ENCODE data around the gene SPATA32. TPM values are rescaled to one million over a fixed set of nuclear protein-coding genes. Genes with fewer than 3 reads are reported as not detected.

SPATA32 gene
- total RNA-seq, 2 experiments from 2014 or later, result 0.20 to 0.27 TPM

DNA sequence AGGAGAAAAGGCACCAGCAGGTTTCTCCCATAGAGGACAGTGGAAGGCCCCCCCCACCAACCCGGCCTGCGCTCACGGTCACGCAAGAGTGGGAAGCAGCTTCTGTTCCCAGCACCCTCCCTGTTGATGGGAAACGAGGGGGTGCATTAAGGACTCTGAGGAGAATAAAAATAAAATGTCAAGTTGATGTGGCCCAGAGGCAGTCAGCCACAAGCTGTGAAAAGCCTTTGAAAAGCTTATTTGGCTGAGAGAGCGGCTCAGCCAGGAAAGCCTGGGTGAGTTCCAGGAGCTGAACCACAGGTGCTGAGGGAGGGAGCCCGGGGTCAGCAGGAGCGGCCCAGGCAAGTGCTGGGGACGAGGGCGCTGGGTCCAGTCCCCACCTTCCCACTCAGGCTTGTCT is 26.9 kb upstream of the SPATA32 start:
- Histone ChIP-seq H3K27me3 (ENCODE audit: control insufficient read depth in 1 of 2, insufficient read depth in 2 of 2, low read length in 2 of 2) (no peaks in the 10 kb centered on the region), H3K4me1 (ENCODE audit: insufficient read depth, low read length) (peaks cover 18% of the 10 kb centered on the region), H3K9me3 (ENCODE audit: control insufficient read depth in 1 of 2, insufficient read depth in 1 of 2, low read length in 2 of 2) (no peaks in the 10 kb centered on the region), H3K4me3 (ENCODE audit: low read length) (no peak overlapping the region), H3K36me3 (ENCODE audit: insufficient read depth, low read length) (peaks cover 69% of the 10 kb centered on the region), H3K27ac (ENCODE audit: low read depth in 1 of 2, low read length in 2 of 2) (no peak overlapping the region)
- H3K4me3 Mint-ChIP-seq, result no peak overlapping the region
- ChIA-PET POLR2A (interaction anchor here (0.9 kb wide), 1 partner anchor 40 kb away, joined by 3 read pairs; no protein-coding TSS in a partner anchor), CTCF (interaction anchor here (3.2 kb wide), 1 partner anchor 11 kb away, joined by 10 read pairs; no protein-coding TSS in a partner anchor)
- DNase-seq (no peak), ATAC-seq (ENCODE audit: poor library complexity) (no peak)
- TF ChIP-seq, protein P1, sequence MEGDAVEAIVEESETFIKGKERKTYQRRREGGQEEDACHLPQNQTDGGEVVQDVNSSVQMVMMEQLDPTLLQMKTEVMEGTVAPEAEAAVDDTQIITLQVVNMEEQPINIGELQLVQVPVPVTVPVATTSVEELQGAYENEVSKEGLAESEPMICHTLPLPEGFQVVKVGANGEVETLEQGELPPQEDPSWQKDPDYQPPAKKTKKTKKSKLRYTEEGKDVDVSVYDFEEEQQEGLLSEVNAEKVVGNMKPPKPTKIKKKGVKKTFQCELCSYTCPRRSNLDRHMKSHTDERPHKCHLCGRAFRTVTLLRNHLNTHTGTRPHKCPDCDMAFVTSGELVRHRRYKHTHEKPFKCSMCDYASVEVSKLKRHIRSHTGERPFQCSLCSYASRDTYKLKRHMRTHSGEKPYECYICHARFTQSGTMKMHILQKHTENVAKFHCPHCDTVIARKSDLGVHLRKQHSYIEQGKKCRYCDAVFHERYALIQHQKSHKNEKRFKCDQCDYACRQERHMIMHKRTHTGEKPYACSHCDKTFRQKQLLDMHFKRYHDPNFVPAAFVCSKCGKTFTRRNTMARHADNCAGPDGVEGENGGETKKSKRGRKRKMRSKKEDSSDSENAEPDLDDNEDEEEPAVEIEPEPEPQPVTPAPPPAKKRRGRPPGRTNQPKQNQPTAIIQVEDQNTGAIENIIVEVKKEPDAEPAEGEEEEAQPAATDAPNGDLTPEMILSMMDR (IDR thresholded peaks at IDR 0.05), result no peak
- H3K36me3 Mint-ChIP-seq (ENCODE audit: low read depth), result peaks cover 76% of the 10 kb centered on the region
- no peaks in the 10 kb centered on the region for H3K27me3 Mint-ChIP-seq
- H3K9me3 Mint-ChIP-seq, result no peaks in the 10 kb centered on the region
- intact Hi-C loops (cut with DNase I, micrococcal nuclease), result no loop called here
- H3K27ac Mint-ChIP-seq, result no peak overlapping the region
- peaks cover 21% of the 10 kb centered on the region for H3K4me1 Mint-ChIP-seq (ENCODE audit: low read depth)

DNA sequence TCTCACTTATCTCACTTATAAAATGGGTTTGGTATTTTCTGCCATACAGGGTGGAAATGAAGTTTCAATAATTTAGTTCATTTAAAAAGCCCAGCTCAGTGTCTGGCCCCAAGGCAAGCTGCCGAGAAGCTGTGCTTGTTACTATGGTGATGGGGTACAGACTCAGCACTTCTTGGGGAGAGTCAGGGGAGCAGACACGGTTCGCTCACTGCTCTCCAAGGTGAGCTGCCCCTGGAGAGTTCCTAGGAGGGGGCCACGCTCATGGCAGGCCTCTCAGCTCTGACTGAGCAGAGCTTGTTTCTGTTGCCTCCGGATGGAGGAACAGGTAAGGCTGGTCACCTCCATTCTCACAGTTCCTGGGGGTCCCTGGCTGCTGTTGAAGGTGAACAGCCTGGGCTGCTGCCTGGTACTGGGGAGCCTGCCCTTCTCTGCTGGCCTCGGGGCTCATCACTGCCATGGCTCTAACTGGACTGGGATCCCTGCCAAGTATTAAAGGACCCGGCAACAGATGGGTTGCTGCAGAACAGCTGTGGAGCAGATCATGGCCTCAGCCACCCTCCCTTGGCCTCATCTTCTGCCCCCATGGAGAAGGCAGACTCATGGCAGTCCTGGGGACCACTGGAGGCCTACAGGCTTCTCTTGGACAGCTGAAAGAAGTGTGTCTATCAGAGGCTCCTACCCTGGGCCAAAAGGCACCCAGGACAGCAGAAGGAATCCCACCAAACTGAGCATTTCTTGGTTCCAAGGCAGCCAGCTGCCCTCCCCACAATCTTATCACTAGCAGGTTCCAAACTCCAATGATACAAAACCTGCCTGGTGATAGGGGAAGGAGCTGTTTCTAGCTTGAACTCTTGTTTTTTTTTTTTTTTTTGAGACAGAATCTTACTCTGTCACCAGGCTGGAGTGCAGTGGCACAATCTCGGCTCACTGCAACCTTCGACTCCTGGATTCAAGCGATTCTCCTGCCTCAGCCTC is 25.9 kb upstream of the SPATA32 start:
- Mint-ChIP-seq H3K4me1 (ENCODE audit: low read depth) (peaks cover 11% of the 10 kb centered on the region), H3K27ac (peak overlapping the region; percentile 14), H3K36me3 (ENCODE audit: low read depth) (peaks cover 86% of the 10 kb centered on the region), H3K9me3 (no peaks in the 10 kb centered on the region), H3K4me3 (no peak overlapping the region), H3K27me3 (no peaks in the 10 kb centered on the region)
- peaks cover 12% of the 10 kb centered on the region for H3K4me1 ChIP-seq (ENCODE audit: insufficient read depth, low read length)
- H3K36me3 ChIP-seq (ENCODE audit: insufficient read depth, low read length), result peaks cover 78% of the 10 kb centered on the region
- TF ChIP-seq, protein P1 (IDR thresholded peaks at IDR 0.05), result no peak
- intact Hi-C loops (cut with DNase I, micrococcal nuclease), result no loop called here
- peak overlapping the region in 1 of 2 donors; percentile 42 for H3K27ac ChIP-seq (ENCODE audit: low read depth in 1 of 2, low read length in 2 of 2)
- CTCF ChIA-PET, result interaction anchor here (3.2 kb wide), 1 partner anchor 10 kb away, joined by 10 read pairs; no protein-coding TSS in a partner anchor
- H3K9me3 ChIP-seq (ENCODE audit: control insufficient read depth in 1 of 2, insufficient read depth in 1 of 2, low read length in 2 of 2), result no peaks in the 10 kb centered on the region
- POLR2A ChIA-PET, result interaction anchor here (0.9 to 1.6 kb wide), 2 partner anchors 29 to 39 kb away, joined by 3 to 5 read pairs; partner anchors contain the start of gene MAP3K14
- ATAC-seq (ENCODE audit: poor library complexity) (no peak), DNase-seq (no peak)
- no peak overlapping the region for H3K4me3 ChIP-seq (ENCODE audit: low read length)
- H3K27me3 ChIP-seq (ENCODE audit: control insufficient read depth in 1 of 2, insufficient read depth in 2 of 2, low read length in 2 of 2), result no peaks in the 10 kb centered on the region

DNA sequence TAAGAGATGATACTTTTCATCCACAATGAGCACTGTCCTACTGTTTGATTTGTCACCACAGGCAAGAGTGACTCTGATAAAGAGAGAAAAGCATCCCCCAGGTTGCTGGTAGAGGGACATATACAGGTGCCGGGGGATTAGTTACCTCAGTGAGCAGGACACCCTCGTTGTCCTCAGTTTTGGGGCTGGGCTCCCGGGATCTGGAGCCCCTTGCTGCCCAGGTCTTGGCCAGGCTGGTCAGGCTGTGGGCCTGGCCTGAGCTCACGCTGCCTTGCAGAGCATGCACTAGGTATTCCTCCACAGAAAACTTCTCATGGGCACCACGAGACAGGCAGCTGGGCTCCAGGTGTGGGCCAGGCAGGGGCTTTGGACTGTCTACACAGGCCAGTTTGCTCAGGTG is 24.4 kb upstream of the SPATA32 start:
- Histone ChIP-seq H3K4me3 (ENCODE audit: low read length) (no peak overlapping the region), H3K9me3 (ENCODE audit: control insufficient read depth in 1 of 2, insufficient read depth in 1 of 2, low read length in 2 of 2) (no peaks in the 10 kb centered on the region), H3K4me1 (ENCODE audit: insufficient read depth, low read length) (peaks cover 4% of the 10 kb centered on the region), H3K27me3 (ENCODE audit: control insufficient read depth in 1 of 2, insufficient read depth in 2 of 2, low read length in 2 of 2) (no peaks in the 10 kb centered on the region), H3K27ac (ENCODE audit: low read depth in 1 of 2, low read length in 2 of 2) (no peak overlapping the region), H3K36me3 (ENCODE audit: insufficient read depth, low read length) (peaks cover 81% of the 10 kb centered on the region)
- DNase-seq (no peak), ATAC-seq (ENCODE audit: poor library complexity) (no peak)
- H3K4me3 Mint-ChIP-seq, result no peak overlapping the region
- TF ChIP-seq, protein P1 (IDR thresholded peaks at IDR 0.05), result no peak
- intact Hi-C loops (cut with DNase I, micrococcal nuclease), result no loop called here
- ChIA-PET POLR2A (interaction anchor here (0.9 to 1.6 kb wide), 2 partner anchors 31 to 38 kb away, joined by 3 to 5 read pairs; partner anchors contain the start of gene MAP3K14), CTCF (interaction anchor here (3.2 kb wide), 1 partner anchor 9 kb away, joined by 10 read pairs; no protein-coding TSS in a partner anchor)
- H3K27ac Mint-ChIP-seq, result peak overlapping the region; percentile 4
- no peaks in the 10 kb centered on the region for H3K27me3 Mint-ChIP-seq
- no peaks in the 10 kb centered on the region for H3K9me3 Mint-ChIP-seq
- H3K4me1 Mint-ChIP-seq (ENCODE audit: low read depth), result peaks cover 4% of the 10 kb centered on the region
- peaks cover 85% of the 10 kb centered on the region for H3K36me3 Mint-ChIP-seq (ENCODE audit: low read depth)

Measured in CD4-positive, alpha-beta T cell (primary cell).